OCI-LY7 (cell line): ENCODE measurements around the gene SLC29A3.

Source experiments
- CTCF ChIP-seq: fragments of 200-600 bp; sonication (generic); conservative IDR thresholded peaks from 2 replicates; pipeline ENCODE4 v1.5.1; 2014; ENCODE audit warnings: mild to moderate bottlenecking, antibody characterized with exemption, low read length, moderate library complexity, mixed read lengths
- EZH2phosphoT487 ChIP-seq: fragments of 200-600 bp; sonication (generic); IDR thresholded peaks from 2 replicates; pipeline ENCODE4 v1.6.1; 2018; ENCODE audit warnings: low read depth, borderline replicate concordance, mild to moderate bottlenecking, mixed run types, antibody characterized with exemption, low read length, moderate library complexity, mixed read lengths

GRCh38 chr10:71366690-71367089 lies 47.6 kb downstream of the SLC29A3 start:
- no peak for TF ChIP-seq CTCF
- no peak for TF ChIP-seq EZH2phosphoT487
